HCT116 (cell line): ENCODE measurements around the gene CTTN. TPM values are rescaled to one million over a fixed set of nuclear protein-coding genes. Genes with fewer than 3 reads are reported as not detected.

Source experiments
- ATAC-seq: fragments of 200-7000 bp; cut with Tn5 transposase; 2 replicates; pipeline ENCODE4 v1.9.1; 2020; ENCODE audit warnings: mild to moderate bottlenecking, moderate library complexity
- BruUV-seq: library from RNA; stranded (reverse); fragments of 400-500 nt; replicated peaks from 2 replicates; lab custom pipeline; 2021; lab: Mats Ljungman, UMichigan
- CTCF ChIA-PET: fragments of 300-600 bp; sonication (Branson Sonifier 250); formaldehyde crosslinking; loops from one replicate; lab custom pipeline; 2021; ENCODE audit warnings: antibody characterized with exemption; lab: Charles Lee
- POLR2A ChIA-PET: fragments of 300-600, 350-600 bp; sonication (Branson Sonifier 250); formaldehyde crosslinking; loops from one replicate; lab custom pipeline; 2021; ENCODE audit warnings: antibody characterized with exemption; lab: Charles Lee
- RAD21 ChIA-PET, 2 experiments: fragments of 300-600 bp; sonication (Branson Sonifier 250); formaldehyde crosslinking; loops; one replicate each; lab custom pipeline; 2023; ENCODE audit warnings: low total read pairs in 2 of 2; ENCODE audit not compliant: uncharacterized antibody in 2 of 2, unreplicated experiment in 2 of 2, low non-redundant PET in 1 of 2; lab: Charles Lee
- DNase-seq: peaks from one replicate; pipeline ENCODE4 v3.0.0-alpha.2; 2010; ENCODE audit warnings: low read depth, low spot score
- H2AFZ ChIP-seq: fragments of 200-600 bp; shearing (Covaris generic), sonication (generic); 2 replicates; pipeline ENCODE4 v1.6.1; 2017; ENCODE audit warnings: low read depth, mixed run types, mixed read lengths, antibody characterized with exemption, low read length; ENCODE audit not compliant: poor library complexity, severe bottlenecking
- H3K27ac ChIP-seq: 2 replicates; pipeline ENCODE4 v1.5.1; 2012; ENCODE audit warnings: low read depth, low read length
- H3K27me3 ChIP-seq: fragments of 200-600 bp; sonication (generic); 2 replicates; pipeline ENCODE4 v1.6.1; 2016; ENCODE audit warnings: mixed run types, low read length, mixed read lengths; ENCODE audit not compliant: insufficient read depth
- H3K36me3 ChIP-seq, 2 experiments: fragments of 200-500 bp in 1 of 2; fragments of 200-600 bp in 1 of 2; sonication (Bioruptor generic) in 1 of 2; sonication (generic) in 1 of 2; 2 replicates each; pipeline versions ENCODE4 v1.5.1 to v1.6.1; 2014 to 2016; ENCODE audit warnings: low read length in 2 of 2, inconsistent platforms in 1 of 2, mixed read lengths in 1 of 2, mixed run types in 1 of 2; ENCODE audit not compliant: insufficient read depth in 2 of 2, control insufficient read depth in 1 of 2
- H3K4me1 ChIP-seq, 2 experiments: fragments of 200-600 bp in 1 of 2; sonication (generic) in 1 of 2; 2 replicates each; pipeline versions ENCODE4 v1.5.1 to v1.6.1; 2012 to 2017; ENCODE audit warnings: low read length in 2 of 2, inconsistent platforms in 1 of 2, mild to moderate bottlenecking in 1 of 2, mixed read lengths in 1 of 2, mixed run types in 1 of 2, moderate library complexity in 1 of 2; ENCODE audit not compliant: insufficient read depth in 2 of 2, control insufficient read depth in 1 of 2
- H3K4me2 ChIP-seq: fragments of 200-600 bp; sonication (generic); 2 replicates; pipeline ENCODE4 v1.6.1; 2017; ENCODE audit warnings: mixed run types, low read length, mixed read lengths
- H3K4me3 ChIP-seq, 2 experiments: fragments of 200-600 bp in 1 of 2; sonication (generic) in 1 of 2; replicated peaks in 1 of 2; 2 replicates each; pipeline ENCODE4 v1.5.1; 2011 to 2016; ENCODE audit warnings: low read length in 2 of 2, control low read depth in 1 of 2, low read depth in 1 of 2, mild to moderate bottlenecking in 1 of 2, mixed read lengths in 1 of 2, mixed run types in 1 of 2
- H3K79me2 ChIP-seq: fragments of 200-600 bp; sonication (generic); 2 replicates; pipeline ENCODE4 v1.6.1; 2017; ENCODE audit warnings: mild to moderate bottlenecking, mixed run types, low read length, moderate library complexity, mixed read lengths; ENCODE audit not compliant: insufficient read depth
- H3K9ac ChIP-seq: fragments of 200-600 bp; sonication (generic); 2 replicates; pipeline ENCODE4 v1.6.1; 2016; ENCODE audit warnings: low read length, mixed read lengths
- H3K9me2 ChIP-seq: fragments of 200-600 bp; sonication (generic), shearing (Covaris generic); 2 replicates; pipeline ENCODE4 v1.6.1; 2017; ENCODE audit warnings: mixed run types, mild to moderate bottlenecking, moderate library complexity; ENCODE audit not compliant: insufficient read depth
- H3K9me3 ChIP-seq, 2 experiments: fragments of 200-500 bp in 1 of 2; fragments of 200-600 bp in 1 of 2; sonication (Bioruptor generic) in 1 of 2; sonication (generic) in 1 of 2; 2 replicates each; pipeline ENCODE4 v1.6.1; 2014 to 2017; ENCODE audit warnings: low read length in 2 of 2, mixed read lengths in 2 of 2, inconsistent platforms in 1 of 2, low read depth in 1 of 2, mild to moderate bottlenecking in 1 of 2, mixed run types in 1 of 2, moderate library complexity in 1 of 2; ENCODE audit not compliant: control insufficient read depth in 1 of 2, insufficient read depth in 1 of 2
- H4K20me1 ChIP-seq: fragments of 200-600 bp; sonication (generic), shearing (Covaris generic); 2 replicates; pipeline ENCODE4 v1.6.1; 2017; ENCODE audit warnings: mixed run types, mild to moderate bottlenecking, moderate library complexity; ENCODE audit not compliant: insufficient read depth
- CBX3 ChIP-seq: IDR thresholded peaks from 2 replicates; pipeline ENCODE4 v1.6.1; 2012; ENCODE audit warnings: low read depth
- EZH2 ChIP-seq: fragments of 200-600 bp; sonication (generic); IDR thresholded peaks from 2 replicates; pipeline ENCODE4 v1.6.1; 2017; ENCODE audit warnings: antibody characterized with exemption, mixed run types
- EZH2phosphoT487 ChIP-seq: fragments of 200-600 bp; IDR thresholded peaks from 2 replicates; pipeline ENCODE4 v1.6.1; 2018; ENCODE audit warnings: antibody characterized with exemption, borderline replicate concordance
- FOSL1 ChIP-seq: IDR thresholded peaks from 2 replicates; pipeline ENCODE4 v1.6.1; 2012; ENCODE audit warnings: low read depth
- JUND ChIP-seq: IDR thresholded peaks from 2 replicates; pipeline ENCODE4 v1.6.1; 2012
- POLR2A ChIP-seq: IDR thresholded peaks from 2 replicates; pipeline ENCODE4 v1.7.0; 2011; ENCODE audit warnings: borderline replicate concordance; ENCODE audit not compliant: insufficient read depth, insufficient read length; ENCODE audit errors: extremely low read depth
- POLR2AphosphoS5 ChIP-seq: IDR thresholded peaks from 2 replicates; pipeline ENCODE4 v1.6.1; 2011; ENCODE audit warnings: mild to moderate bottlenecking, low read depth, low read length, moderate library complexity
- RAD21 ChIP-seq: IDR thresholded peaks from 2 replicates; pipeline ENCODE4 v1.6.1; 2012; ENCODE audit warnings: low read depth, mild to moderate bottlenecking
- SRF ChIP-seq: IDR thresholded peaks from 2 replicates; pipeline ENCODE4 v1.6.1; 2012; ENCODE audit warnings: low read depth
- TCF7L2 ChIP-seq: IDR thresholded peaks from 2 replicates; pipeline ENCODE4 v1.7.0; 2011; ENCODE audit warnings: borderline replicate concordance, inconsistent platforms; ENCODE audit not compliant: insufficient read depth, insufficient read length; ENCODE audit errors: extremely low read depth
- YY1 ChIP-seq: IDR thresholded peaks from 2 replicates; pipeline ENCODE4 v1.6.1; 2011; ENCODE audit warnings: low read length, low read depth, moderate library complexity, mild to moderate bottlenecking; ENCODE audit not compliant: insufficient replicate concordance; ENCODE audit errors: extremely low read depth
- ZBTB33 ChIP-seq: IDR thresholded peaks from 2 replicates; pipeline ENCODE4 v1.6.1; 2011; ENCODE audit warnings: mild to moderate bottlenecking, low read length, moderate library complexity; ENCODE audit not compliant: insufficient replicate concordance; ENCODE audit errors: extremely low read depth
- ZFX ChIP-seq: fragments of 450-650 bp; IDR thresholded peaks from 2 replicates; pipeline ENCODE4 v1.6.1; 2017
- intact Hi-C: fragments of 100-400 bp; cut with micrococcal nuclease; formaldehyde crosslinking; loops from 2 replicates; pipeline ENCODE4 v1.10.0; 2022
- total RNA-seq: library from RNA; stranded (reverse); gene quantifications from one replicate; pipeline ENCODE4 v1.2.1, GENCODE V29; 2021; ENCODE audit not compliant: unreplicated experiment
- TF ChIP-seq, protein P1 (sequence below): IDR thresholded peaks from 2 replicates; pipeline ENCODE4 v1.6.1; 2012
- TF ChIP-seq, protein P2 (sequence below), 3 experiments: fragments of 200-600 bp in 1 of 3; sonication (generic) in 1 of 3; IDR thresholded peaks in 2 of 3; conservative IDR thresholded peaks in 1 of 3; 2 replicates each; pipeline ENCODE4 v1.5.1; 2012 to 2017; ENCODE audit warnings: low read depth in 2 of 3, low read length in 2 of 3, antibody characterized with exemption in 1 of 3, borderline replicate concordance in 1 of 3, control low read depth in 1 of 3, mild to moderate bottlenecking in 1 of 3, mixed read lengths in 1 of 3, mixed run types in 1 of 3, moderate library complexity in 1 of 3; ENCODE audit not compliant: insufficient read depth in 1 of 3

Gene CTTN
- total RNA-seq, 1 experiment from 2014 or later = 249 TPM

DNA sequence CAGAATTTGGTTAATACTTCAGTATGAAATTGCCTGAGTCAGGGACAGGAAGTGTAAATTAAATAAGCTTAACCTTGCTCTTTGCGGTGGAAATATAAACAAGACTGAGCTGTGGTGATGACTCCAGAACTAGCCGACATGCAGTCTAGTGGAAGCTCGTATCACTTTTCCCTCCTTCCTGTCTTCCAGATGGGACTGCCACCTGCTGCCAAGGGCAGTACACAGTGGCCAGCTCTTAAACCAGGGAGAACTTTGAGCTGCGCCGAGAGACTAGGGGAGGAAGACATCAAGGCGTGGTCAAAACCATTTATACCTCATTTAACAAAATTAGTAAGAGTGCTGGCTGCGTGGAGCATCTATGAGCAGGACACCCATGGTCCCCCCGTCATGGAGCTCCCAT is 31.3 kb upstream of the CTTN start:
- Histone ChIP-seq H3K27me3 (no peaks in the 10 kb centered on the region), H3K79me2 (peaks cover 12% of the 10 kb centered on the region; the same call in 1 of the 2 replicates), H3K9me3 (peaks cover 0 to 4% of the 10 kb centered on the region in 2 experiments; a peak in 1 of 4 replicates), H3K4me2 (no peak overlapping the region), H4K20me1 (no peaks in the 10 kb centered on the region), H3K9me2 (no peaks in the 10 kb centered on the region), H3K27ac (no peak overlapping the region), H2AFZ (no peak overlapping the region), H3K9ac (no peak overlapping the region), H3K4me3 (no peak overlapping the region), H3K36me3 (peaks cover 10 to 16% of the 10 kb centered on the region in 2 experiments), H3K4me1 (no peaks in the 10 kb centered on the region)
- DNase-seq = no peak
- RAD21 ChIA-PET = no interaction called here
- no TSS peak for BruUV-seq
- intact Hi-C loops = no loop called here
- CTCF ChIA-PET = no interaction called here
- POLR2A ChIA-PET = no interaction called here
- no peak for TF ChIP-seq ZFX
- no peak for TF ChIP-seq EZH2phosphoT487
- no peak for TF ChIP-seq ZBTB33
- no peak for TF ChIP-seq POLR2A
- no peak for TF ChIP-seq EZH2
- no peak for TF ChIP-seq SRF
- TF ChIP-seq TCF7L2 = no peak
- TF ChIP-seq YY1 = no peak
- ATAC-seq = no peak

GRCh38 chr11:70368961-70369360 is 29.4 kb upstream of the CTTN start:
- ChIA-PET POLR2A (no interaction called here), CTCF (no interaction called here)
- TF ChIP-seq POLR2AphosphoS5 (no peak), CBX3 (no peak), TCF7L2 (no peak), SRF (no peak), YY1 (no peak), FOSL1 (no peak), ZFX (no peak), RAD21 (no peak), JUND (no peak)
- TF ChIP-seq, protein P1, sequence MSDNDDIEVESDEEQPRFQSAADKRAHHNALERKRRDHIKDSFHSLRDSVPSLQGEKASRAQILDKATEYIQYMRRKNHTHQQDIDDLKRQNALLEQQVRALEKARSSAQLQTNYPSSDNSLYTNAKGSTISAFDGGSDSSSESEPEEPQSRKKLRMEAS = no peak
- TF ChIP-seq, protein P2, sequence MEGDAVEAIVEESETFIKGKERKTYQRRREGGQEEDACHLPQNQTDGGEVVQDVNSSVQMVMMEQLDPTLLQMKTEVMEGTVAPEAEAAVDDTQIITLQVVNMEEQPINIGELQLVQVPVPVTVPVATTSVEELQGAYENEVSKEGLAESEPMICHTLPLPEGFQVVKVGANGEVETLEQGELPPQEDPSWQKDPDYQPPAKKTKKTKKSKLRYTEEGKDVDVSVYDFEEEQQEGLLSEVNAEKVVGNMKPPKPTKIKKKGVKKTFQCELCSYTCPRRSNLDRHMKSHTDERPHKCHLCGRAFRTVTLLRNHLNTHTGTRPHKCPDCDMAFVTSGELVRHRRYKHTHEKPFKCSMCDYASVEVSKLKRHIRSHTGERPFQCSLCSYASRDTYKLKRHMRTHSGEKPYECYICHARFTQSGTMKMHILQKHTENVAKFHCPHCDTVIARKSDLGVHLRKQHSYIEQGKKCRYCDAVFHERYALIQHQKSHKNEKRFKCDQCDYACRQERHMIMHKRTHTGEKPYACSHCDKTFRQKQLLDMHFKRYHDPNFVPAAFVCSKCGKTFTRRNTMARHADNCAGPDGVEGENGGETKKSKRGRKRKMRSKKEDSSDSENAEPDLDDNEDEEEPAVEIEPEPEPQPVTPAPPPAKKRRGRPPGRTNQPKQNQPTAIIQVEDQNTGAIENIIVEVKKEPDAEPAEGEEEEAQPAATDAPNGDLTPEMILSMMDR (IDR thresholded peaks at IDR 0.05 in 2 of 3, conservative IDR thresholded peaks at IDR 0.05 in 1 of 3; ENCODE audit: borderline replicate concordance in 1 of 3, insufficient read depth in 1 of 3, low read depth in 2 of 3, low read length in 2 of 3) = no peak
- TF ChIP-seq, all 23 proteins: peak for 0
- no peak overlapping the region for H3K9ac ChIP-seq
- DNase-seq (no peak), ATAC-seq (no peak)
- H4K20me1 ChIP-seq = no peaks in the 10 kb centered on the region
- H3K27ac ChIP-seq = no peak overlapping the region
- no peaks in the 10 kb centered on the region for H3K27me3 ChIP-seq
- H3K9me3 ChIP-seq = peaks cover 0 to 4% of the 10 kb centered on the region in 2 experiments; a peak in 1 of 4 replicates
- H3K4me2 ChIP-seq = no peak overlapping the region
- RAD21 ChIA-PET = no interaction called here
- H3K36me3 ChIP-seq = peaks cover 8 to 21% of the 10 kb centered on the region in 2 experiments
- H3K4me1 ChIP-seq = no peaks in the 10 kb centered on the region
- H2AFZ ChIP-seq = no peak overlapping the region
- BruUV-seq = no TSS peak
- no peak overlapping the region for H3K4me3 ChIP-seq
- no peaks in the 10 kb centered on the region for H3K9me2 ChIP-seq
- H3K79me2 ChIP-seq = peaks cover 12% of the 10 kb centered on the region; the same call in 1 of the 2 replicates
- intact Hi-C loops = no loop called here
